Amniotic stem cell (primary cell): Measurements from ENCODE around the gene ZDHHC14.
A peak's percentile ranks its signal among the peaks of the same experiment; 100 is the strongest.

Source experiments
- DNase-seq: peaks from one replicate; lab custom pipeline; 2025; lab: John Stamatoyannopoulos, UW

The ZDHHC14 gene

GRCh38 chr6:157665180-157665579 lies 284.2 kb downstream of the ZDHHC14 start:
- DNase-seq, result no peak

- DNase-seq, result no peak
Measured at GRCh38 chr6:157666729-157667128, 285.7 kb downstream of the ZDHHC14 start.

GRCh38 chr6:157667211-157668008 lies 286.4 kb downstream of the ZDHHC14 start:
- DNase-seq, result peak; percentile 40

- DNase-seq, result no peak
Measured at GRCh38 chr6:157668009-157668401, 287.0 kb downstream of the ZDHHC14 start.

- DNase-seq, result no peak
Measured at GRCh38 chr6:157668713-157669112, 287.7 kb downstream of the ZDHHC14 start.

- DNase-seq, result no peak
Measured at GRCh38 chr6:157669323-157669722, 288.3 kb downstream of the ZDHHC14 start.

GRCh38 chr6:157669747-157670216 lies 288.8 kb downstream of the ZDHHC14 start:
- DNase-seq, result peak; percentile 31

- DNase-seq, result no peak
Measured at GRCh38 chr6:157670466-157671186, 289.6 kb downstream of the ZDHHC14 start.

- no peak for DNase-seq
Measured at GRCh38 chr6:157672726-157673412, 291.9 kb downstream of the ZDHHC14 start.

GRCh38 chr6:157673596-157673995 lies 292.6 kb downstream of the ZDHHC14 start:
- DNase-seq, result no peak

GRCh38 chr6:157674061-157674460 lies 293.1 kb downstream of the ZDHHC14 start:
- DNase-seq, result no peak

GRCh38 chr6:157675831-157676230 lies 294.8 kb downstream of the ZDHHC14 start:
- no peak for DNase-seq

- no peak for DNase-seq
Measured at GRCh38 chr6:157676241-157676640, 295.3 kb downstream of the ZDHHC14 start.

- no peak for DNase-seq
Measured at GRCh38 chr6:157677235-157677634, 296.2 kb downstream of the ZDHHC14 start.

- DNase-seq, result no peak
Measured at GRCh38 chr6:157679605-157680580, 298.9 kb downstream of the ZDHHC14 start.

GRCh38 chr6:157681041-157681650 lies 300.2 kb downstream of the ZDHHC14 start:
- DNase-seq, result no peak

- DNase-seq, result peak; percentile 33
Measured at GRCh38 chr6:157682856-157683481, 302.0 kb downstream of the ZDHHC14 start.

- no peak for DNase-seq
Measured at GRCh38 chr6:157683707-157684106, 302.7 kb downstream of the ZDHHC14 start.

GRCh38 chr6:157684620-157685299 lies 303.8 kb downstream of the ZDHHC14 start:
- DNase-seq, result no peak
